HepG2 (cell line): ENCODE results near the gene UBC. TPM values are rescaled to one million over a fixed set of nuclear protein-coding genes. Genes with fewer than 3 reads are reported as not detected.
A peak's percentile ranks its signal among the peaks of the same experiment; 100 is the strongest.

Experiments
- AGO2 ChIP-seq: fragments of 200-400 bp; formaldehyde crosslinking; optimal IDR thresholded peaks from 2 replicates; pipeline ENCODE3; 2017; ENCODE audit warnings: mild to moderate bottlenecking, low read depth, low read length, moderate library complexity
- GFI1 ChIP-seq: sonication (generic); formaldehyde crosslinking; IDR thresholded peaks from 2 replicates; pipeline ENCODE4 v1.5.0; 2020; ENCODE audit warnings: missing genetic modification reagents, mild to moderate bottlenecking, borderline replicate concordance
- ISL2 ChIP-seq: sonication (generic); formaldehyde crosslinking; IDR thresholded peaks from 2 replicates; pipeline ENCODE4 v1.5.0; 2020; ENCODE audit warnings: missing genetic modification reagents
- KLF12 ChIP-seq: sonication (generic); formaldehyde crosslinking; IDR thresholded peaks from 2 replicates; pipeline ENCODE4 v1.4.0; 2020; ENCODE audit warnings: missing genetic modification reagents, borderline replicate concordance
- MBD4 ChIP-seq: IDR thresholded peaks from 2 replicates; pipeline ENCODE4 v1.6.1; 2012; ENCODE audit warnings: low read length, inconsistent platforms, borderline replicate concordance
- NR2C2 ChIP-seq: sonication (generic); formaldehyde crosslinking; IDR thresholded peaks from 2 replicates; pipeline ENCODE4 v1.4.0; 2020; ENCODE audit warnings: missing genetic modification reagents, mild to moderate bottlenecking, moderate library complexity, borderline replicate concordance
- PAF1 ChIP-seq: IDR thresholded peaks from 2 replicates; pipeline ENCODE4 v1.6.1; 2016; ENCODE audit warnings: missing genetic modification reagents, missing compliant biosample characterization
- POLR2A ChIP-seq, 2 experiments: IDR thresholded peaks; 2 replicates each; pipeline ENCODE4 v1.6.1; 2011; ENCODE audit warnings: low read depth in 2 of 2, low read length in 2 of 2, mild to moderate bottlenecking in 1 of 2, moderate library complexity in 1 of 2; ENCODE audit not compliant: insufficient read depth in 1 of 2
- SOX13 ChIP-seq, 3 experiments: fragments of 450-650 bp in 1 of 3; sonication (generic) in 1 of 3; formaldehyde crosslinking in 1 of 3; IDR thresholded peaks in 2 of 3; conservative IDR thresholded peaks in 1 of 3; 2 replicates each; pipeline versions ENCODE4 v1.5.0 to v1.6.1; 2016 to 2020; ENCODE audit warnings: antibody characterized with exemption in 1 of 3, mild to moderate bottlenecking in 1 of 3, missing compliant biosample characterization in 1 of 3, missing genetic modification reagents in 1 of 3, moderate library complexity in 1 of 3
- ZC3H13 ChIP-seq: sonication (generic); formaldehyde crosslinking; IDR thresholded peaks from 2 replicates; pipeline ENCODE4 v1.8.1; 2023; ENCODE audit warnings: mild to moderate bottlenecking, missing genetic modification reagents, moderate library complexity
- ZNF749 ChIP-seq: sonication (generic); formaldehyde crosslinking; IDR thresholded peaks from 2 replicates; pipeline ENCODE4 v1.8.0; 2022; ENCODE audit warnings: mild to moderate bottlenecking, missing genetic modification reagents, moderate library complexity, borderline replicate concordance
- ZNF761 ChIP-seq: sonication (generic); formaldehyde crosslinking; conservative IDR thresholded peaks from 2 replicates; pipeline ENCODE4 v1.4.0; 2020; ENCODE audit warnings: mild to moderate bottlenecking, missing genetic modification reagents
- ZNF775 ChIP-seq: sonication (generic); formaldehyde crosslinking; IDR thresholded peaks from 2 replicates; pipeline ENCODE4 v1.4.0; 2020; ENCODE audit warnings: missing genetic modification reagents, mild to moderate bottlenecking, moderate library complexity, borderline replicate concordance
- ZNF883 ChIP-seq: sonication (generic); formaldehyde crosslinking; IDR thresholded peaks from 2 replicates; pipeline ENCODE4 v1.5.1; 2020; ENCODE audit warnings: mild to moderate bottlenecking, missing genetic modification reagents; ENCODE audit errors: not compliant biosample characterization
- polyA plus RNA-seq, 8 experiments: library from polyadenylated mRNA; depleted of rRNA in 3 of 8; stranded (reverse) in 7 of 8; unstranded in 1 of 8; fragments of >200 nt; fragmentation: Illumina TruSeq in 4 of 8; extraction: Trizol in 4 of 8; gene quantifications; 2 replicates each; pipeline versions ENCODE4 v1.2.1 to v1.2.3, GENCODE V29; 2011 to 2016; ENCODE audit warnings: low read depth in 4 of 8, missing spikeins in 1 of 8, mixed read lengths in 1 of 8; ENCODE audit not compliant: insufficient read depth in 1 of 8
- total RNA-seq, 5 experiments: library from RNA; depleted of rRNA; stranded (reverse); fragments of >200 nt; fragmentation: Illumina TruSeq; extraction: Trizol; gene quantifications; 2 replicates each; pipeline ENCODE4 v1.2.3, GENCODE V29; 2016; ENCODE audit warnings: low read depth in 1 of 5
- TF ChIP-seq, protein P1 (sequence below), 2 experiments: fragments of 450-650 bp in 1 of 2; sonication (generic) in 1 of 2; formaldehyde crosslinking in 1 of 2; IDR thresholded peaks; 2 replicates each; pipeline versions ENCODE4 v1.6.1 to v1.8.0; 2016 to 2022; ENCODE audit warnings: antibody characterized with exemption in 1 of 2, mild to moderate bottlenecking in 1 of 2, missing genetic modification reagents in 1 of 2
- TF ChIP-seq, protein P2 (sequence below): sonication (generic); formaldehyde crosslinking; IDR thresholded peaks from 2 replicates; pipeline ENCODE4 v1.5.1; 2020; ENCODE audit warnings: missing genetic modification reagents, mild to moderate bottlenecking, borderline replicate concordance

Gene UBC
- total and polyA plus RNA-seq, 2 of the 13 experiments (the other 11 are each of a cell fraction or from before 2014, with no cell fraction given), result 805 to 1,432 TPM

DNA sequence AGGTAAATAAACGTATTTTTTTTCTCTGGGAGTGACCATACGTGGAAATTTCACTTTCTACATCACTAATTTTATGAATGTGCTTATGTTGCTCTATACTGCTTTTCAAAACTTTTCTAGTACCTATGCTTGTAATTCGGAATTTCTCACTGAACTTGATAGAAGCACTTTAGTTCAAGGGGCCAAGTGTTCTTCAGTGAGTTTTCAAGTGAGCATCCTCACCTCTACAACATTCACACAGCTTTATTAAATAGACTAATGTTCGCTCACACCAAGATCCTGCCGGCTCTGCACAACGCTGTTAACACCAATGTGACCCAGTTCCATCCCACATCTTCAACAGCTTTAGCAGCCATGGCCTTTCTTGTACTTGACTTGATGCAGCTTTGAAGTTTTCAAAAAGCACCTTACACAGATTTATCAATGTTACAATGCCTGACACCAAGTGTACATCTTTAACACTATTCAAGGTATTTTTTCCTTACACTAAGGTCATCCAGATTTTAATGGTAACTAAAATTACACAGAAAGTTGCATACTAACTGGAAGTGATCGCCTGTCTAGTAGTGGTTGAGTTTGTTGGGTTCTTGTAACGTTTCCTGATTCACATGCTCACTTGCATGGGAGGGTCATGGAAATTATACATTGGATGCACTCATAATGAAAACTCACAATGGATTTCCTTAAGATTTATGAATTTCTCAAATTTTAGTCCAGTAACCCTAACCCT lies 4.5 kb downstream of the UBC start (continued):
- 0 out of 2 replicates have a peak, but pooled peaks have one; percentile 3 for TF ChIP-seq GFI1 (CRISPR knock-in tag)
- 0 out of 2 replicates have a peak, but pooled peaks have one; percentile 29 for TF ChIP-seq ZNF775 (CRISPR knock-in tag)
- TF ChIP-seq AGO2, result peak; percentile 83
- TF ChIP-seq ZNF883 (CRISPR knock-in tag), result no peak
- no peak for TF ChIP-seq NR2C2 (CRISPR knock-in tag)
- TF ChIP-seq MBD4, result peak; percentile 21; the same call in 1 of the 2 replicates
- peak; percentile 69 to 75; a peak in 3 of 4 replicates for TF ChIP-seq POLR2A (IDR thresholded peaks at IDR 0.05; ENCODE audit: insufficient read depth in 1 of 2, low read depth in 2 of 2, low read length in 2 of 2)
- TF ChIP-seq, protein P1, sequence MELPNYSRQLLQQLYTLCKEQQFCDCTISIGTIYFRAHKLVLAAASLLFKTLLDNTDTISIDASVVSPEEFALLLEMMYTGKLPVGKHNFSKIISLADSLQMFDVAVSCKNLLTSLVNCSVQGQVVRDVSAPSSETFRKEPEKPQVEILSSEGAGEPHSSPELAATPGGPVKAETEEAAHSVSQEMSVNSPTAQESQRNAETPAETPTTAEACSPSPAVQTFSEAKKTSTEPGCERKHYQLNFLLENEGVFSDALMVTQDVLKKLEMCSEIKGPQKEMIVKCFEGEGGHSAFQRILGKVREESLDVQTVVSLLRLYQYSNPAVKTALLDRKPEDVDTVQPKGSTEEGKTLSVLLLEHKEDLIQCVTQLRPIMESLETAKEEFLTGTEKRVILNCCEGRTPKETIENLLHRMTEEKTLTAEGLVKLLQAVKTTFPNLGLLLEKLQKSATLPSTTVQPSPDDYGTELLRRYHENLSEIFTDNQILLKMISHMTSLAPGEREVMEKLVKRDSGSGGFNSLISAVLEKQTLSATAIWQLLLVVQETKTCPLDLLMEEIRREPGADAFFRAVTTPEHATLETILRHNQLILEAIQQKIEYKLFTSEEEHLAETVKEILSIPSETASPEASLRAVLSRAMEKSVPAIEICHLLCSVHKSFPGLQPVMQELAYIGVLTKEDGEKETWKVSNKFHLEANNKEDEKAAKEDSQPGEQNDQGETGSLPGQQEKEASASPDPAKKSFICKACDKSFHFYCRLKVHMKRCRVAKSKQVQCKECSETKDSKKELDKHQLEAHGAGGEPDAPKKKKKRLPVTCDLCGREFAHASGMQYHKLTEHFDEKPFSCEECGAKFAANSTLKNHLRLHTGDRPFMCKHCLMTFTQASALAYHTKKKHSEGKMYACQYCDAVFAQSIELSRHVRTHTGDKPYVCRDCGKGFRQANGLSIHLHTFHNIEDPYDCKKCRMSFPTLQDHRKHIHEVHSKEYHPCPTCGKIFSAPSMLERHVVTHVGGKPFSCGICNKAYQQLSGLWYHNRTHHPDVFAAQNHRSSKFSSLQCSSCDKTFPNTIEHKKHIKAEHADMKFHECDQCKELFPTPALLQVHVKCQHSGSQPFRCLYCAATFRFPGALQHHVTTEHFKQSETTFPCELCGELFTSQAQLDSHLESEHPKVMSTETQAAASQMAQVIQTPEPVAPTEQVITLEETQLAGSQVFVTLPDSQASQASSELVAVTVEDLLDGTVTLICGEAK (IDR thresholded peaks at IDR 0.05), result peak; percentile 52
- TF ChIP-seq, protein P1 (CRISPR knock-in tag; IDR thresholded peaks at IDR 0.05), result peak; percentile 81; the same call in 1 of the 2 replicates
- no peak for TF ChIP-seq KLF12
- TF ChIP-seq ZNF749 (CRISPR knock-in tag), result no peak
- TF ChIP-seq ISL2 (CRISPR knock-in tag), result 0 out of 2 replicates have a peak, but pooled peaks have one; percentile 13
- TF ChIP-seq PAF1 (CRISPR knock-in tag), result peak; percentile 98
- TF ChIP-seq ZNF761 (CRISPR knock-in tag), result 0 out of 2 replicates have a peak, but pooled peaks have one; percentile 37
- TF ChIP-seq ZC3H13 (CRISPR knock-in tag), result peak; percentile 98; the same call in 1 of the 2 replicates
- peak; percentile 6; the same call in 1 of the 2 replicates for TF ChIP-seq SOX13 (IDR thresholded peaks at IDR 0.05)
- no peak for TF ChIP-seq SOX13 (CRISPR knock-in tag; conservative IDR thresholded peaks at IDR 0.05 in 1 of 2, IDR thresholded peaks at IDR 0.05 in 1 of 2)
- TF ChIP-seq, protein P2, sequence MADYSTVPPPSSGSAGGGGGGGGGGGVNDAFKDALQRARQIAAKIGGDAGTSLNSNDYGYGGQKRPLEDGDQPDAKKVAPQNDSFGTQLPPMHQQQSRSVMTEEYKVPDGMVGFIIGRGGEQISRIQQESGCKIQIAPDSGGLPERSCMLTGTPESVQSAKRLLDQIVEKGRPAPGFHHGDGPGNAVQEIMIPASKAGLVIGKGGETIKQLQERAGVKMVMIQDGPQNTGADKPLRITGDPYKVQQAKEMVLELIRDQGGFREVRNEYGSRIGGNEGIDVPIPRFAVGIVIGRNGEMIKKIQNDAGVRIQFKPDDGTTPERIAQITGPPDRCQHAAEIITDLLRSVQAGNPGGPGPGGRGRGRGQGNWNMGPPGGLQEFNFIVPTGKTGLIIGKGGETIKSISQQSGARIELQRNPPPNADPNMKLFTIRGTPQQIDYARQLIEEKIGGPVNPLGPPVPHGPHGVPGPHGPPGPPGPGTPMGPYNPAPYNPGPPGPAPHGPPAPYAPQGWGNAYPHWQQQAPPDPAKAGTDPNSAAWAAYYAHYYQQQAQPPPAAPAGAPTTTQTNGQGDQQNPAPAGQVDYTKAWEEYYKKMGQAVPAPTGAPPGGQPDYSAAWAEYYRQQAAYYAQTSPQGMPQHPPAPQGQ, result 0 out of 2 replicates have a peak, but pooled peaks have one; percentile 28
